Adrenal gland (tissue), 12 donors: ENCODE results near the gene UNC5A. TPM values are rescaled to one million over a fixed set of nuclear protein-coding genes. Genes with fewer than 3 reads are reported as not detected.

Experiments
- DNase-seq, 7 donors: peaks; one replicate each; pipeline ENCODE4 v3.0.0-alpha.2; 2019 to 2020
- H3K27ac ChIP-seq, 5 donors: fragments of 200-600 bp; sonication (generic) in 4 of 5; 1 replicate in 3 of 5; 2 replicates in 2 of 5; pipeline versions ENCODE4 v1.5.1 to v1.8.0; 2016 to 2020; ENCODE audit warnings: mild to moderate bottlenecking in 1 of 5
- H3K27me3 ChIP-seq: fragments of 200-600 bp; 2 replicates; pipeline ENCODE4 v1.8.0; 2021
- H3K36me3 ChIP-seq, 2 donors: fragments of 200-600 bp; replicated peaks in 1 of 2; 1 replicate in 1 of 2; 2 replicates in 1 of 2; pipeline versions ENCODE4 v1.5.1 to v1.8.0; 2018 to 2022
- H3K4me1 ChIP-seq, 2 donors: fragments of 200-600 bp; replicated peaks in 1 of 2; 1 replicate in 1 of 2; 2 replicates in 1 of 2; pipeline versions ENCODE4 v1.5.1 to v1.8.0; 2018 to 2021
- H3K4me3 ChIP-seq, 4 donors: fragments of 200-600 bp; sonication (generic) in 3 of 4; one replicate each; pipeline ENCODE4 v1.5.1; 2016 to 2018
- H3K9me3 ChIP-seq, 3 donors: fragments of 200-600 bp; sonication (generic) in 1 of 3; replicated peaks in 1 of 3; 1 replicate in 2 of 3; 2 replicates in 1 of 3; pipeline versions ENCODE4 v1.5.1 to v1.8.0; 2016 to 2021
- POLR2A ChIP-seq, 2 donors: fragments of 450-650 bp; IDR thresholded peaks; one replicate each; pipeline ENCODE4 v1.6.1; 2017; ENCODE audit warnings: antibody characterized with exemption in 2 of 2, mild to moderate bottlenecking in 2 of 2, moderate library complexity in 1 of 2
- WGBS, 4 donors: extraction: QIAGEN DNeasy Blood & Tissue Kit in 2 of 4; methylation state at CpG; one replicate each; pipeline versions ENCODE4 v1.1.5 to v1.1.7; 2013 to 2017; 5-methylcytosine and 5-hydroxymethylcytosine counted together
- intact Hi-C, 2 donors: fragments of 100-400 bp; cut with DNase I; formaldehyde crosslinking; loops; one replicate each; pipeline versions ENCODE4 v1.14.1 to v1.15.0; 2022 to 2023
- polyA plus RNA-seq, 3 donors: library from polyadenylated mRNA; stranded (reverse); fragments of 200-250 nt in 2 of 3; fragments of 350-450 nt in 1 of 3; fragmentation: Illumina TruSeq in 1 of 3; extraction: RNeasy Lipid Tissue Mini Kit (QIAGEN cat#74804) in 1 of 3; gene quantifications; one replicate each; pipeline ENCODE4 v1.2.3, GENCODE V29; 2013 to 2014
- total RNA-seq, 9 donors: library from RNA; depleted of rRNA in 4 of 9; stranded (reverse); fragments of >200 nt in 4 of 9; fragments of 120-200 nt in 1 of 9; fragmentation: NEBNext Ultra II Directional in 1 of 9; extraction: Animal tissue kit (Norgen Biotek cat#: 25700) in 1 of 9; gene quantifications; one replicate each; pipeline versions ENCODE4 v1.1.0 to v1.2.4, GENCODE V29; 2013 to 2023
- TF ChIP-seq, protein P1 (sequence below), 6 experiments: fragments of 450-650 bp in 4 of 6; fragments of 200-600 bp in 2 of 6; sonication (generic) in 1 of 6; IDR thresholded peaks; 1 replicate in 5 of 6; 2 replicates in 1 of 6; pipeline versions ENCODE4 v1.5.1 to v1.8.0; 2016 to 2021; ENCODE audit warnings: antibody characterized with exemption in 6 of 6, mild to moderate bottlenecking in 2 of 6, moderate library complexity in 1 of 6
- donor health status: healthy with polysubstance abuse.
- donor health status: Bipolar disorder and iron deficiency.
- donor health status: DM: yes; HTN: yes; CAD: no.
- donor health status: DM: no; HTN: no; CAD: no.
- donor health status: DM: no; HTN: no; CAD: no.
- donor health status: DM: yes; HTN: yes; CAD: no.

The UNC5A gene
- total and polyA plus RNA-seq, 12 donors = 0.06 to 19.7 (median 3.5) TPM; not detected in 2

- Histone ChIP-seq H3K27ac (no peak overlapping the region), H3K4me3 (no peak overlapping the region), H3K36me3 (no peaks in the 10 kb centered on the region), H3K4me1 (no peaks in the 10 kb centered on the region), H3K27me3 (no peaks in the 10 kb centered on the region), H3K9me3 (no peaks in the 10 kb centered on the region)
- intact Hi-C loops = no loop called here
- TF ChIP-seq POLR2A (IDR thresholded peaks at IDR 0.05) = no peak
- TF ChIP-seq, protein P1, sequence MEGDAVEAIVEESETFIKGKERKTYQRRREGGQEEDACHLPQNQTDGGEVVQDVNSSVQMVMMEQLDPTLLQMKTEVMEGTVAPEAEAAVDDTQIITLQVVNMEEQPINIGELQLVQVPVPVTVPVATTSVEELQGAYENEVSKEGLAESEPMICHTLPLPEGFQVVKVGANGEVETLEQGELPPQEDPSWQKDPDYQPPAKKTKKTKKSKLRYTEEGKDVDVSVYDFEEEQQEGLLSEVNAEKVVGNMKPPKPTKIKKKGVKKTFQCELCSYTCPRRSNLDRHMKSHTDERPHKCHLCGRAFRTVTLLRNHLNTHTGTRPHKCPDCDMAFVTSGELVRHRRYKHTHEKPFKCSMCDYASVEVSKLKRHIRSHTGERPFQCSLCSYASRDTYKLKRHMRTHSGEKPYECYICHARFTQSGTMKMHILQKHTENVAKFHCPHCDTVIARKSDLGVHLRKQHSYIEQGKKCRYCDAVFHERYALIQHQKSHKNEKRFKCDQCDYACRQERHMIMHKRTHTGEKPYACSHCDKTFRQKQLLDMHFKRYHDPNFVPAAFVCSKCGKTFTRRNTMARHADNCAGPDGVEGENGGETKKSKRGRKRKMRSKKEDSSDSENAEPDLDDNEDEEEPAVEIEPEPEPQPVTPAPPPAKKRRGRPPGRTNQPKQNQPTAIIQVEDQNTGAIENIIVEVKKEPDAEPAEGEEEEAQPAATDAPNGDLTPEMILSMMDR (IDR thresholded peaks at IDR 0.05) = no peak
- DNase-seq = no peak
- 81 to 87% (median 84%) methylated on average over 9 of the region's 9 CpGs for WGBS, 4 donors
Measured at GRCh38 chr5:176825234-176825633, 14.9 kb downstream of the UNC5A start.

DNA sequence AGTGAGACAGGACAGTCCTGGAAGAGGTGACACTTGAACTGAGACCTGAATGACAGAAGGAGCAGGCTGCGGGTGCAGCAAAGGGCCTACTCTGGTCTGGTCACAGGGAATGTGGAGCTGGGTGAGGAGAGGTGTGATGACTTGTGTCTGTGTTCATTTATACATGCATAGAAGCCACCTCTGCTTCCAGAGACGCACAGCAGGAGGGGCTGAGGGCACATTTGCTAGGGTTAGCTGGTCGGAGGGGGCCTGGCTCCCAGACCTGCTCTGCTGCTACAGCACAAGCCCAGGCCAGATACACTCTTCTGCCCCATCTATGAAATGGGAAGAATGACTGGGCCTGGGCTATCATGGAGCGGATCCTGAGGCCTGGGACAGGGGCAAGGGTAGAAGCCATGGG lies 15.6 kb downstream of the UNC5A start:
- no peak for DNase-seq
- intact Hi-C loops = no loop called here
- TF ChIP-seq POLR2A (IDR thresholded peaks at IDR 0.05) = no peak
- TF ChIP-seq, protein P1 (IDR thresholded peaks at IDR 0.05) = no peak
- Histone ChIP-seq H3K27ac (no peak overlapping the region), H3K36me3 (no peaks in the 10 kb centered on the region), H3K27me3 (no peaks in the 10 kb centered on the region), H3K4me3 (no peak overlapping the region), H3K4me1 (no peaks in the 10 kb centered on the region), H3K9me3 (no peaks in the 10 kb centered on the region)
- 81 to 96% (median 85%) methylated on average over 3 to 4 of the region's 4 CpGs for WGBS, 4 donors

GRCh38 chr5:176827736-176828414 lies 17.5 kb downstream of the UNC5A start:
- Histone ChIP-seq H3K9me3 (no peaks in the 10 kb centered on the region), H3K4me1 (no peaks in the 10 kb centered on the region), H3K27me3 (peaks cover 4% of the 10 kb centered on the region), H3K4me3 (no peak overlapping the region), H3K27ac (no peak overlapping the region), H3K36me3 (no peaks in the 10 kb centered on the region)
- TF ChIP-seq, protein P1 (IDR thresholded peaks at IDR 0.05) = no peak
- no peak for TF ChIP-seq POLR2A (IDR thresholded peaks at IDR 0.05)
- 76 to 87% (median 83%) methylated on average over 13 to 14 of the region's 14 CpGs for WGBS, 4 donors
- intact Hi-C loops = no loop called here
- DNase-seq = no peak

DNA sequence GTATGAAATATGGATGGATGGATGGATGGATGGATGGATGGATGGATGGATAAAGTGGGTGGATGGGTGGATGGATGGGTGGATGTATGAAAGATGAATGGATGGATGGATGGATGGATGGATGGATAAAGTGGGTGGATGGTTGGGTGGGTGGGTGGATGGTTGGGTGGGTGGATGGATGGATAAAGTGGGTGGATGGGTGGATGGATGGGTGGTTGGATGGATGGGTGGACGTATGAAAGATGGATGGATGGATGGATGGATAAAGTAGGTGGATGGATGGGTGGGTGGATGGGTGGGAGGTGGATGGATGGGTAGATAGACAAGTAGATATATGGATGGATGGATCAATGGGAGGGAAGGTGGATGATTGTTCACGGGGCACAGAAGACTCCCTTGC lies 19.0 kb downstream of the UNC5A start:
- intact Hi-C loops = no loop called here
- H3K36me3 ChIP-seq = no peaks in the 10 kb centered on the region
- WGBS, 4 donors = 75 to 87% (median 79%) methylated on average over 2 of the region's 2 CpGs

More for the DNA sequence above, 19.0 kb downstream of the UNC5A start:
- H3K9me3 ChIP-seq = no peaks in the 10 kb centered on the region
- no peaks in the 10 kb centered on the region for H3K4me1 ChIP-seq
- H3K27me3 ChIP-seq = peaks cover 4% of the 10 kb centered on the region
- DNase-seq = no peak
- no peak for TF ChIP-seq POLR2A (IDR thresholded peaks at IDR 0.05)
- TF ChIP-seq, protein P1 (IDR thresholded peaks at IDR 0.05) = no peak
- no peak overlapping the region for H3K4me3 ChIP-seq
- no peak overlapping the region for H3K27ac ChIP-seq
